ENCODE measurements around the gene C16orf86. TPM values are rescaled to one million over a fixed set of nuclear protein-coding genes. Genes with fewer than 3 reads are reported as not detected.

The C16orf86 gene, protein sequence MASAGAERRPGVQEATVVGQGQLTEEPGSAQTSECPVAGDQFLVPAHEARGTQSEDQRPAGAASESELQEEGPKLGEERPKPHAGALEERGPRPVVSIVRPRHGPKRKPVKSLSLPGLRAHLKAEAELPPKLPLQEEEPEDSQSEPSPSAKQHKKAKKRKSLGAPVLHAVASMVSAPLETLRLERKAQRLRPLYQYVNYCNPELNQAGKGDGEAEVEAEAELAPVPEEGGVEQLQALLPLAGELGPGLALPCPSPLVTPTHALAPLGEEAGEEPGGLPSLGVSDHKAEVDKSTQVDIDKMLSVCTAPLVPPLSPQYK
- total RNA-seq = 1 to 10 TPM; 1.6 to 1.9 TPM

GRCh38 chr16:67666559-67667452, at the start of gene C16orf86, which contains the start of gene ENKD1:
C16orf86 (plus strand) TSS chr16:67666814; CDS start chr16:67666971, 157 bp downstream.
ENKD1 (minus strand) TSS chr16:67666750; CDS start chr16:67666442, 308 bp downstream.
- Mint-ChIP-seq H3K27ac (peak within 1 kb of the TSS in 1 of 2 donors; percentile 21), H3K36me3 (no peaks in the 10 kb centered on the region), H3K4me3 (peak within 1 kb of the TSS; percentile 80), H3K9me3 (no peaks in the 10 kb centered on the region), H3K27me3 (no peaks in the 10 kb centered on the region), H3K4me1 (ENCODE audit: low read depth in 2 of 2) (peaks cover 6 to 11% of the 10 kb centered on the region in 2 donors)
- peak; percentile 85 to 90 for ATAC-seq
- DNase-seq (ENCODE audit: low spot score) = peak; percentile 91

GRCh38 chr16:67628216-67628615, 38.4 kb upstream of the C16orf86 start:
- Mint-ChIP-seq H3K27me3 (no peaks in the 10 kb centered on the region), H3K9me3 (no peaks in the 10 kb centered on the region), H3K27ac (no peak overlapping the region), H3K36me3 (peaks cover 31% of the 10 kb centered on the region), H3K4me3 (no peak overlapping the region), H3K4me1 (ENCODE audit: low read depth in 2 of 2) (peaks cover 3 to 5% of the 10 kb centered on the region in 2 donors)
- ATAC-seq (no peak), DNase-seq (ENCODE audit: low spot score) (no peak)

DNA sequence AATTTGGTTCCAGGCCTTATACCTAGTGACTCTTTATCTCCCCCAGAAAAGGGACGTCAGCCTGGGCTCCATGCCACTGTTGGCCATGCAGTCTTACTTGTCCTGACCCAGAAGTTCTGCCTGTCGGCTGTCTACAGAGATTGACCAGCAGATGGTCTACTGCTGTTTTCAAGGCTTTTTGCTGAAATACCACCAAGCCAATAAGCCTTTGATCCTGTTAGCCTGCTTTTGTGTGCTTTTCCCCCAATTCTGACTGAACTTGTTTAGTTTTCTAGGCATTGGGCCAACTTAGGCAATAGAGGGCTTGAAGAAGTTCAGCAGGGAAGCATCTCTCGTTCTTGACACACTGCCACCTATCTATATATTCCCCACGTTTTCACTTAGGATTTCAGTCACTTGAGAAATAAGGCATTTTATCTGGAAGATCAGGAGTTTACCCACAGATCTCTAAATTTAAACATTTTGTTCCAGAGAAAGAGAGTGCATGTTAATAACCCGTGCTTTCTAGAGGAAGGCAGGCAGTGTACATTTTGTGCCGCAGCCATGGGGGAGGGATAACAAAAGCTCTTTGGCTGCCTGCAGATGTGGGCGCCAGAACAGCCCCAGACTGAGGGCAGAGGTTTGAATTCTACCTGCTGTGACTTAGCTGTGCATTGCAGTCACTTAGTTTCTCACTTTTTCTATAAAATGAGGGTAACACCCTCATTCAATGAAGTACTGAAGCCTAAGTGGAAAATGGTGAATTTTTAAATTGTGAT, 34.0 kb upstream of the C16orf86 start:
- no peak overlapping the region for H3K27ac Mint-ChIP-seq
- no peak overlapping the region for H3K4me3 Mint-ChIP-seq
- no peaks in the 10 kb centered on the region for H3K27me3 Mint-ChIP-seq
- peaks cover 24% of the 10 kb centered on the region for H3K36me3 Mint-ChIP-seq
- no peak for DNase-seq (ENCODE audit: low spot score)
- peaks cover 3 to 5% of the 10 kb centered on the region in 2 donors for H3K4me1 Mint-ChIP-seq (ENCODE audit: low read depth in 2 of 2)
- no peaks in the 10 kb centered on the region for H3K9me3 Mint-ChIP-seq
- no peak for ATAC-seq

DNA sequence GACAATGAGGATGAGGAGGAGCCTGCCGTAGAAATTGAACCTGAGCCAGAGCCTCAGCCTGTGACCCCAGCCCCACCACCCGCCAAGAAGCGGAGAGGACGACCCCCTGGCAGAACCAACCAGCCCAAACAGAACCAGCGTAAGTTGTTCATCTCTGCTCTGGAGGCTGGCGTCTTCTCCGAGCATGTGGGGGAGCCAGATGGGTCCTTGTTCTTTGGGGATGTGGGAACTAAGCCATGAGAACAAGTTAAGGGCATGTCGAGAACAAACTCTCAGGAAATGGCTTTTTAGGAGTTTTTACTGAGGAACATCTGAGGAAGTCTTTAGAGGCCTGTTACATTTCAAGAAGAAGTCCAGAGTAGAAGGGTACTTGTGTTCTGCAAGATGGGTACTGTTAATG, 29.9 kb upstream of the C16orf86 start:
- H3K4me3 Mint-ChIP-seq = no peak overlapping the region
- H3K27me3 Mint-ChIP-seq = no peaks in the 10 kb centered on the region
- no peak for ATAC-seq
- no peaks in the 10 kb centered on the region for H3K9me3 Mint-ChIP-seq
- H3K4me1 Mint-ChIP-seq (ENCODE audit: low read depth in 2 of 2) = peaks cover 3 to 5% of the 10 kb centered on the region in 2 donors
- no peak overlapping the region for H3K27ac Mint-ChIP-seq
- DNase-seq (ENCODE audit: low spot score) = peak; percentile 39
- H3K36me3 Mint-ChIP-seq = peaks cover 12% of the 10 kb centered on the region

GRCh38 chr16:67637625-67638024, 29.0 kb upstream of the C16orf86 start:
- Mint-ChIP-seq H3K9me3 (no peaks in the 10 kb centered on the region), H3K27me3 (no peaks in the 10 kb centered on the region), H3K4me1 (ENCODE audit: low read depth in 2 of 2) (peaks cover 0 to 3% of the 10 kb centered on the region in 2 donors), H3K27ac (no peak overlapping the region), H3K36me3 (peaks cover 6% of the 10 kb centered on the region), H3K4me3 (no peak overlapping the region)
- ATAC-seq = no peak
- peak; percentile 12 for DNase-seq (ENCODE audit: low spot score)

- Mint-ChIP-seq H3K4me3 (no peak overlapping the region), H3K36me3 (peaks cover under 1% of the 10 kb centered on the region), H3K27me3 (no peaks in the 10 kb centered on the region), H3K9me3 (no peaks in the 10 kb centered on the region), H3K4me1 (ENCODE audit: low read depth in 2 of 2) (peaks cover 0 to 3% of the 10 kb centered on the region in 2 donors), H3K27ac (no peak overlapping the region)
- DNase-seq (ENCODE audit: low spot score) (peak; percentile 38), ATAC-seq (no peak)
Measured at GRCh38 chr16:67641779-67642708, 24.6 kb upstream of the C16orf86 start.

GRCh38 chr16:67644038-67644437, 22.6 kb upstream of the C16orf86 start:
- H3K36me3 Mint-ChIP-seq = no peaks in the 10 kb centered on the region
- H3K4me3 Mint-ChIP-seq = no peak overlapping the region
- no peaks in the 10 kb centered on the region for H3K9me3 Mint-ChIP-seq
- DNase-seq (ENCODE audit: low spot score) (peak; percentile 3), ATAC-seq (no peak)
- H3K27me3 Mint-ChIP-seq = no peaks in the 10 kb centered on the region
- H3K27ac Mint-ChIP-seq = peak overlapping the region in 1 of 2 donors; percentile 79
- H3K4me1 Mint-ChIP-seq (ENCODE audit: low read depth in 2 of 2) = peaks cover 0 to 3% of the 10 kb centered on the region in 2 donors

- Mint-ChIP-seq H3K4me1 (ENCODE audit: low read depth in 2 of 2) (peaks cover 3 to 5% of the 10 kb centered on the region in 2 donors), H3K27me3 (no peaks in the 10 kb centered on the region), H3K27ac (peak overlapping the region; percentile 44 to 68), H3K36me3 (no peaks in the 10 kb centered on the region), H3K9me3 (no peaks in the 10 kb centered on the region), H3K4me3 (peak overlapping the region; percentile 62)
- DNase-seq (ENCODE audit: low spot score) = peak; percentile 58
- ATAC-seq = no peak
Measured at GRCh38 chr16:67645397-67646121, 21.1 kb upstream of the C16orf86 start.

- DNase-seq (ENCODE audit: low spot score) (no peak), ATAC-seq (no peak)
- H3K27ac Mint-ChIP-seq = no peak overlapping the region
- no peaks in the 10 kb centered on the region for H3K27me3 Mint-ChIP-seq
- H3K36me3 Mint-ChIP-seq = no peaks in the 10 kb centered on the region
- no peaks in the 10 kb centered on the region for H3K9me3 Mint-ChIP-seq
- H3K4me3 Mint-ChIP-seq = no peak overlapping the region
- peaks cover 6 to 9% of the 10 kb centered on the region in 2 donors for H3K4me1 Mint-ChIP-seq (ENCODE audit: low read depth in 2 of 2)
Measured at GRCh38 chr16:67647111-67647651, 19.4 kb upstream of the C16orf86 start.

- Mint-ChIP-seq H3K27me3 (no peaks in the 10 kb centered on the region), H3K4me1 (ENCODE audit: low read depth in 2 of 2) (peaks cover 6 to 10% of the 10 kb centered on the region in 2 donors), H3K9me3 (no peaks in the 10 kb centered on the region), H3K27ac (no peak overlapping the region), H3K4me3 (no peak overlapping the region), H3K36me3 (no peaks in the 10 kb centered on the region)
- no peak for ATAC-seq
- DNase-seq (ENCODE audit: low spot score) = no peak
Measured at GRCh38 chr16:67647681-67648080, 18.9 kb upstream of the C16orf86 start.

- H3K36me3 Mint-ChIP-seq = no peaks in the 10 kb centered on the region
- no peaks in the 10 kb centered on the region for H3K9me3 Mint-ChIP-seq
- no peak for ATAC-seq
- no peak for DNase-seq (ENCODE audit: low spot score)
- no peaks in the 10 kb centered on the region for H3K27me3 Mint-ChIP-seq
- no peak overlapping the region for H3K4me3 Mint-ChIP-seq
- H3K27ac Mint-ChIP-seq = no peak overlapping the region
- H3K4me1 Mint-ChIP-seq (ENCODE audit: low read depth in 2 of 2) = peaks cover 6 to 10% of the 10 kb centered on the region in 2 donors
Measured at GRCh38 chr16:67648088-67648763, 18.4 kb upstream of the C16orf86 start.
